Measurements from ENCODE around the gene CLDND1. TPM values are rescaled to one million over a fixed set of nuclear protein-coding genes. Genes with fewer than 3 reads are reported as not detected.
"Not testable (repeated sequence)": the region's sequence is repeated elsewhere in the genome, so short reads cannot be mapped to it uniquely, and the experiment has no call there.

The CLDND1 gene
- total RNA-seq, 1 donor from 2014 or later: 167 TPM

DNA sequence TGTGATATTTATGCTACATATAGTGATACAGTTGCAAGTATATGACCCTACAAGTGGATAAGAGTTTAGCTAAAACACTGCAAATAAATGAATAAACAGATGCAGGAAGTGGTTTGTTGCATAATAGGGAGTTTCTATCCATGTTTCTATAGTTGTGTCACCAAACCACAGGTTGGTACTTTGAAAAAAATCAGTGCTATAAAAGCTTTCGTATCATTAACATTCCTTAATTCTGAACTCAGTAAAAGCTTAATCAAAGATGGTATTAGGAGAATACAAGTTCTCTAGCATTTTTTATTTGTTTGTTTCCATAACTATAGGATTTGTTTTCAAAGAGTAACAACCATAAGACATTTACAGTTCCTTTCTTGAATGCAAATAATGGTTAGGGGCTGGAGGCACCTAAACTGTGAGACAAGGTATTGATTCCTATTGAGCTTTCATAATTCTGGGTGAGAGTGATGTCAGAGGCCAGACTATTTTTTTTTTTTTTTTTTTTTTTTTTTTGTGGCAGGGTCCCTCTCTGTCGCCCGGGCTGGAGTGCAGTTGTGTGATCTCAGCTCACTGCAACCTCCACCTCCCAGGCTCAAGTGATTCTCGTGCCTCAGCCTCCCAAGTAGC lies 41.1 kb upstream of the CLDND1 start:
- TF ChIP-seq, protein P1, sequence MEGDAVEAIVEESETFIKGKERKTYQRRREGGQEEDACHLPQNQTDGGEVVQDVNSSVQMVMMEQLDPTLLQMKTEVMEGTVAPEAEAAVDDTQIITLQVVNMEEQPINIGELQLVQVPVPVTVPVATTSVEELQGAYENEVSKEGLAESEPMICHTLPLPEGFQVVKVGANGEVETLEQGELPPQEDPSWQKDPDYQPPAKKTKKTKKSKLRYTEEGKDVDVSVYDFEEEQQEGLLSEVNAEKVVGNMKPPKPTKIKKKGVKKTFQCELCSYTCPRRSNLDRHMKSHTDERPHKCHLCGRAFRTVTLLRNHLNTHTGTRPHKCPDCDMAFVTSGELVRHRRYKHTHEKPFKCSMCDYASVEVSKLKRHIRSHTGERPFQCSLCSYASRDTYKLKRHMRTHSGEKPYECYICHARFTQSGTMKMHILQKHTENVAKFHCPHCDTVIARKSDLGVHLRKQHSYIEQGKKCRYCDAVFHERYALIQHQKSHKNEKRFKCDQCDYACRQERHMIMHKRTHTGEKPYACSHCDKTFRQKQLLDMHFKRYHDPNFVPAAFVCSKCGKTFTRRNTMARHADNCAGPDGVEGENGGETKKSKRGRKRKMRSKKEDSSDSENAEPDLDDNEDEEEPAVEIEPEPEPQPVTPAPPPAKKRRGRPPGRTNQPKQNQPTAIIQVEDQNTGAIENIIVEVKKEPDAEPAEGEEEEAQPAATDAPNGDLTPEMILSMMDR (conservative IDR thresholded peaks at IDR 0.05; ENCODE audit: low read depth, low read length): no peak
- no peak overlapping the region for H3K4me3 ChIP-seq (ENCODE audit: low read depth, low read length)
- DNase-seq (ENCODE audit: low read depth): peak; percentile 70

DNA sequence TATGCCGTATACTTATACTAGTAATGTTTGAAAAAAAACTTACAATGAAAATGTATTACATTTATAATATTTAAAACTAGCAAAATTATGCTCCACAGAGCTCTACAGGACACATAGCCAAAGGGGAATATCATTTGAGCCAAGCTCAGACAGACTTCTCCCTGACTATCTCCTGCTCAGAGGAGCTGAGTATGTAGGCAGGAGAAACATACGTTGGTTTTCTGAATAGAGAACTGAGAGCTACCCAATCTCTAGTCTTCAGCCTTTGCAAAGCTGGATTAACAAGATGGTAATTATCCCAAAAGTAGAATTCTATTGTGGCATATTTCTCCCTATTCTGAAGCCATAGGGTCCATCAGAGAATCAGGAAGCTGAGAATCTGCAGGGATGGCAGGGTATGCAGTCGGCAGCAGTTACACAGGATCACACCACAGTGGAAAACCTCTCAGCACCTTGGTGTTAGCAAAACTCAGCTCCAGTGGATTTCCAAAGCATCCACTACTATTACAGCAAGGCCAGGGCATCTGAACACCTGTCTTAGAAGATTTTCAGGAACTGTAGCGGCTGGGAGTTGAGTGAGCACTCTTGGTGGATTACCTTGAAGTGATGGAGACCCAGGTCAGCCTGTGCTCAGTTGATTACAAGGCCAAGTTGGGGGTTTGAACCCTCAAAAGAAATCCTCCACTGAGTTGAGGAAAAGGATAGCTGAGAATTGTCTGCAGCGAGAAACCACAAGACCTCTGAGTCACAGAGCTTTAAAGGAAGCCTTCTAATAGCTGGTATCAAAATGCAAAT lies 39.2 kb upstream of the CLDND1 start:
- DNase-seq (ENCODE audit: low read depth): no peak
- H3K4me3 ChIP-seq (ENCODE audit: low read depth, low read length): no peak overlapping the region
- TF ChIP-seq, protein P1 (conservative IDR thresholded peaks at IDR 0.05; ENCODE audit: low read depth, low read length): no peak

DNA sequence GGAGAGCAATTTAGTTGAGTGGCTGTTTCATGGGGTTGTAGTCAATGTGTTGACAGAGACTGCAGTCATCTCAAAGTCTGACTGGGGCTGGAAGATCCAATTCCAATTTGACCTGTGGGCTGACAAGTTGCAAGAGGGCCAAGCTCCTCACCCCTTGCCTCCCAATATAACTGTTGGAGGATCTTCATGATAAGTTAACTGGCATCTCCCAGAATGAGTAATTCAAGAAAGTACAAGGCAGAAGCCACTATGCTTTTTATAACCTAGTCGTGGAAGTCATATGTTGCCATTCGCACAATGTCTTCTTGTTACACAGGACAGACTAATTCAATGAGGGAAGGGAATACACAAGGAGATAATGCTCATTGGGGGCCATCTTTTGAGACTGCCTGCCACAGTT lies 38.2 kb upstream of the CLDND1 start:
- no peak for DNase-seq (ENCODE audit: low read depth)
- TF ChIP-seq, protein P1 (conservative IDR thresholded peaks at IDR 0.05; ENCODE audit: low read depth, low read length): no peak
- no peak overlapping the region for H3K4me3 ChIP-seq (ENCODE audit: low read depth, low read length)

DNA sequence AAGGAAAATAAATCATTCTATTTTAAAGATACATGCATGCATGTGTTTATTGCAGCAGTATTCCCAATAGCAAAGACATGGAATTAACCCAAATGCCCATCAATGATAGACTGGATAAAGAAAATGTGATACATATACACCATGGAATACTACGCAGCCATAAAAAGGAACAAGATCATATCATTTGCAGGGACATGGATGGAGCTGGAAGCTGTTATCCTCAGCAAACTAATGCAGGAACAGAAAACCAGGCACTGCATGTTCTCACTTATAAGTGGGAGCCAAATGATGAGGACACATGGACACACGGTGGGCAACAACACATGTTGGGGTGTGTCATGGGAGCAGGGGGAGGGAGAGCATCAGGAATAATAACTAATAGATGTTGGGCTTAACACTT lies 37.1 kb upstream of the CLDND1 start:
- not testable (repeated sequence) for DNase-seq (ENCODE audit: low read depth); H3K4me3 ChIP-seq (ENCODE audit: low read depth, low read length)

DNA sequence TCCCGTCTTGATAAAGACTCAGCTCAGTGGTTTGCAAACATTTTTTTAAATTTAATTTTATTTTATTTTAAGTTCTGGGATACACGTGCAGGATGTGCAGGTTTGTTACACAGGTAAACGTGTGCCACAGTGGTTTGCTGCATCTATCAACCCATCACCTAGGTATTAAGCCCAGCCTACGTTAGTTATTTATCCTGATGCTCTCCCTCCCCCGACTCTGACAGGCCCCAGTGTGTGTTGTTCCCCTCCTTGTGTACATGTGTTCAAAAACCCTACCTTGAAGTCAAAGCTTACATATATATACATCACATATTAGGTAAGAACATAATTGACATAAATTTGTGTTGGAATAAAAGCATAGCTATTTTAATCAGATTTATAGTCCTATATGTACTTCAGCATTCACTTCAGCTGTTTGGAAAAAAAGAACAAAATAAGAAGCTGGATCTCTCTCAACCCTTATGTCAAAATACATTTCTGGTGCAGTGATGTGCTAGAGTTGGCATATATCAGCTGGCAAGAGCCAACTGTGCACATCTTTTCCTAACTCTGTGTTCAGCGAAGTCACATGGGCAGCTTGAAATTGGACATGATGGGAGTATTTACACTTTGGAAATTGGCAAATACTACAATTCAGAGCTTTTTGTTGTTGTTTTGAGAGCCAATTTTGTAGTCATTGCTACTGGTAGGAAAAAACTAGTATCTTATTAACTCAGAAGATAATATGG lies 35.6 kb upstream of the CLDND1 start:
- H3K4me3 ChIP-seq (ENCODE audit: low read depth, low read length): no peak overlapping the region
- TF ChIP-seq, protein P1 (conservative IDR thresholded peaks at IDR 0.05; ENCODE audit: low read depth, low read length): no peak
- no peak for DNase-seq (ENCODE audit: low read depth)

DNA sequence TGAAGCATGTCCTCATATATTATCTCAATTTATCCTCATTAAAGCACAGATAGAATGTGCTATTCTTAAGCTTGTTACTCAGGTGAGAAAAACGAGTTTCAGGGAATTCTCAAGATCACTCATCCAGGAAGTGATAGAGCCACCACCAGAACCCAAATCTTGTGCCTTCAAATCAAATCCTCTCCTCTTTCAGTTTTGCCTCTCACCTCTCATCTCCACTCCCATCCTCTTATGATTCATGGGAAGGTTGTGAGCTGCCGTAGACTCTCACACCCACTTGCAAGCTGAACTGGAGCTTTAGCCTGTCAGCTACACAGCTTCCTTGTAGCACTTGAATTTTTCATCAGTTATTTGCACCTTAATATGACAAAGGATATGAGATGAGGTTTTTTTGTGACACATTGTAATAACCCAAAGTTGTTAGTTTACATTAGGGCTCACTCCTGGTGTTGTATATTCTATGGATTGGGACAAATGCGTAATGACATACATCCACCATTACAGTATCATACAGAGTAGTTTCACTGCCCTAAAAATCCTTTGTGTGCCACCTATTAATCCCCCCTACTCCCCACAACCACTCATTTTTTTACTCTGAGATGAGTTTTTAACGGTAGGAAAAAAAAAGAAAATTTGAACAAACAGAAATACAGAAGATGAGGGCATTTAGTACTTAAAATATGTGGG lies 34.8 kb upstream of the CLDND1 start:
- no peak for DNase-seq (ENCODE audit: low read depth)
- no peak overlapping the region for H3K4me3 ChIP-seq (ENCODE audit: low read depth, low read length)
- TF ChIP-seq, protein P1 (conservative IDR thresholded peaks at IDR 0.05; ENCODE audit: low read depth, low read length): no peak

Measured in epithelial cell of proximal tubule (primary cell).